ENCODE results near the gene UBE2L5.

DNA sequence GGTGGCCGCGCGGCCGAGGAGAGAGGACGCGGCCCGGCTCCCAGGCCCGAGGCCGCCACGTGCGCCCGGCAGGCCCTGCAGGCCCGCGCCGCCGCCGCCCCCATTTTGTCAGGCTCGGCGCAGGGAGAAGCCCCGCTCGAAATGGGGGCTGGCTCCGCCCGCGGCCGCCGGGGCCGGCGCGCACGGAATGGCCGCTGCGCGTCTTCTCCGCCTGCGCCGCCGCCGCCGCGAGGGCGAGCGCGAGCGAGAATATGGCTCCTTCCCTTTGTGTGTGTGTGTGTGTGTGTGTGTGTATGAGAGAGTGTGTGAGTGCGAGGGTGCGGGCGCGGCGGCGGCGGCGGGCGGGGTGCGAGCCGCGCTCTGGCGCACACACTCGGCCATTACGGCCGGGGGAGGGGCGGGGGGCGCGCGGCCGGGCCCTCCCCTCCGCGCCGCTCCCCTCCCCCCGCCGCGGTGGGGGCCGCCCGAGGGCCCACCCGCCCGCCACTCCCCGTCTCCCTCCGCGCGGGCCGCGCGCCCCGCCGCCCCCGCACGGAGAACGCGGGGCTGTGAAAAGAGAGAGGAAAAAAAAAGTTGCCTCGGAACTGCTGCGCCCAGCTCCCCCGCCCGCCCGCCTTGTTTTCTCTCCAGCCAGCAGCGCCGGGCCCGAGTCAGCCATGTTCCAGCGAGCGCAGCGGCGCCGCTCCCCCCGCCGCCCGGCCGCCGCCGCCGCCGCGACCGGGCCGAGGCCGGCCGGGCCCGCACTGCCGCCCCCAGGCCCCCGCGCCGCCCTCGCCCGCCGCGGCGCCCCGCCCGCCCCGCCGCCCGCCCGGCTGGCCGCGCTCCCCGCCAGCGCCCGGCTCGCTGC, 42.4 kb downstream of the UBE2L5 start:
- TF ChIP-seq, protein P1, sequence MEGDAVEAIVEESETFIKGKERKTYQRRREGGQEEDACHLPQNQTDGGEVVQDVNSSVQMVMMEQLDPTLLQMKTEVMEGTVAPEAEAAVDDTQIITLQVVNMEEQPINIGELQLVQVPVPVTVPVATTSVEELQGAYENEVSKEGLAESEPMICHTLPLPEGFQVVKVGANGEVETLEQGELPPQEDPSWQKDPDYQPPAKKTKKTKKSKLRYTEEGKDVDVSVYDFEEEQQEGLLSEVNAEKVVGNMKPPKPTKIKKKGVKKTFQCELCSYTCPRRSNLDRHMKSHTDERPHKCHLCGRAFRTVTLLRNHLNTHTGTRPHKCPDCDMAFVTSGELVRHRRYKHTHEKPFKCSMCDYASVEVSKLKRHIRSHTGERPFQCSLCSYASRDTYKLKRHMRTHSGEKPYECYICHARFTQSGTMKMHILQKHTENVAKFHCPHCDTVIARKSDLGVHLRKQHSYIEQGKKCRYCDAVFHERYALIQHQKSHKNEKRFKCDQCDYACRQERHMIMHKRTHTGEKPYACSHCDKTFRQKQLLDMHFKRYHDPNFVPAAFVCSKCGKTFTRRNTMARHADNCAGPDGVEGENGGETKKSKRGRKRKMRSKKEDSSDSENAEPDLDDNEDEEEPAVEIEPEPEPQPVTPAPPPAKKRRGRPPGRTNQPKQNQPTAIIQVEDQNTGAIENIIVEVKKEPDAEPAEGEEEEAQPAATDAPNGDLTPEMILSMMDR (IDR thresholded peaks at IDR 0.05; ENCODE audit: borderline replicate concordance, extremely low read depth, low read length, poor library complexity, severe bottlenecking) = no peak
- TF ChIP-seq EZH2 (IDR thresholded peaks at IDR 0.05; ENCODE audit: borderline replicate concordance, low read depth, low read length, severe bottlenecking) = no peak
